ENCODE data around the gene ST3GAL4. TPM values are rescaled to one million over a fixed set of nuclear protein-coding genes. Genes with fewer than 3 reads are reported as not detected.
A peak's percentile ranks its signal among the peaks of the same experiment; 100 is the strongest.

The ST3GAL4 gene
- total RNA-seq, 1 donor from 2014 or later = 15.8 TPM

DNA sequence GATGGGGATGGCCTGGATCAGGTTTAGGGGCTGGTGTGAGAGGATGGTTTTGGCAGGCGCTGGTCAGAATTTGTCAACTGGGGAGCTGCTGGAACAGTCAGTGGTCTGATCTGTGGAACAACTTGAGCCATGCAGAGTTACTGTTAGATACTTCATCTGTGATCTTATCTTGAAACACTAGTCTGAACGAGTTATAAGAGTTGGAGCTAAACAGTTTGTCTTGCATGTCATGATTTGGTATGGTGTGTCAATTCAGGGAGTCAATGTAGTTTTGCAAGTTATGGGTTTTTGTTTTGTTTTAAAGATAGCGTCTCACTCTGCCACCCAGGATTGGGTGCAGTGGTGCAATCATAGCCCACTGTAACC lies 54.1 kb downstream of the ST3GAL4 start:
- no peak for DNase-seq

DNA sequence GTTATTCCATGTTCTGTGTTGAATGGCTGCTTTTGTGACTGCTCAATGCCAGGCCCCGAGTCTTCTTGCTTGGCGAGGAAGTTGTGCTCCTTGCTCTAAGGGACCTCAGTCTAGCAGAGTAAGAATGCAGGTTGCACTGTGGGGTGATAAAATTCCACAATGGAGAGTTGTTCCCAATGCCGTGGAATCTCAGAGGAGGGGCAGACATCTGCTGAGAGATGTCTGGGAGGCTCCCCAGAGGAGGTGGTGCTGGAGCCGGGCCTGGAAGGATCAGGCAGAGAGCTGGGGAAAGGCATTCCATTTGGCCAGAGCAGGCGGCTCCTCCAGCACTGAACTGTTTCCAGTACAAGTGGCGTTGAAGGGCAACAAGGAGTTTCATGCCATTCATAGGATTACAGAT lies 55.2 kb downstream of the ST3GAL4 start:
- no peak for DNase-seq

DNA sequence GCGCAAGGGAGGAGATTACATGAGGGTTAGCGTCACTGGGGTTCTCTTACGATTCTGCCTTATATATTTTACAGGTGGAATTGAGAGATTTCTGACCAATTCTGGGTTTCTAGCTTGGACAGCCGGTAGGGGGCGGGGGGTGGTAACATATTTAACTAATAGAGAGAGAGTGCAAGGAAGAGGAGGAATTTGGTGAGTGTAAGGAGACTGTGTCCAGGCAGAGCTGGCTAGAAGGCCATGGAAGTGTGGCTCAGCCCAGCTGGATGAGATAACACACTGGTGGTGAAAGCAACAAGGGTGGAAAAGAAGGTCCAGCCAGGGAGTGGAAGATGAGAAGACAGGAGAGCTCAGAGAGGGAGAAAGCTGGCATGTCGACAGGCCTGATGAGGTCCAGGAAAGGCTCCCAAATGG lies 56.5 kb downstream of the ST3GAL4 start:
- no peak for DNase-seq

DNA sequence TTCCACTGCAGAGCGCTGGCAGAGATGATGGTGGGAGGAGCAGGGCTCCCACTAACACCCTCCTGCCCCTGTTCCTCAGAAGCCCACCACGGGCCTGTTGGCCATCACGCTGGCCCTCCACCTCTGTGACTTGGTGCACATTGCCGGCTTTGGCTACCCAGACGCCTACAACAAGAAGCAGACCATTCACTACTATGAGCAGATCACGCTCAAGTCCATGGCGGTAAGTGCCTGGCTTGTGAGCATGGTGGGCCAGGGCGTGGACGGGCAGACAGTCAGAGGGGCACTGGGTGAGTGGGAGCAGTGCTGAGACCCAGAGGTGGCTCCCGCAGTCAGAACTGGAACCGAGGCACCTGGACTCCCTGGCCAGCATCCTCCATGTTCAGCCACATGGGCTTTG lies 57.9 kb downstream of the ST3GAL4 start:
- no peak for DNase-seq

DNA sequence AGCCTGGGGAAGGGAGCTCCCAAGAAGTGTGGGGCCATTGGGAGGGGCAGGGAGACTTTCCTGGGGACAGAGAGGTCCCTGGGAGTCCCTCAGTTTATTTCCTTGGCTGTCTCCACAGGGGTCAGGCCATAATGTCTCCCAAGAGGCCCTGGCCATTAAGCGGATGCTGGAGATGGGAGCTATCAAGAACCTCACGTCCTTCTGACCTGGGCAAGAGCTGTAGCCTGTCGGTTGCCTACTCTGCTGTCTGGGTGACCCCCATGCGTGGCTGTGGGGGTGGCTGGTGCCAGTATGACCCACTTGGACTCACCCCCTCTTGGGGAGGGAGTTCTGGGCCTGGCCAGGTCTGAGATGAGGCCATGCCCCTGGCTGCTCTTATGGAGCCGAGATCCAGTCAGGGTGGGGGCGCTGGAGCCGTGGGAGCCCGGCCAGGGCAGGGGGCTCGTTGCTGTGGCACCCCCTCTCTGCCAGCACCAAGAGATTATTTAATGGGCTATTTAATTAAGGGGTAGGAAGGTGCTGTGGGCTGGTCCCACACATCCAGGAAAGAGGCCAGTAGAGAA lies 58.4 kb downstream of the ST3GAL4 start:
- DNase-seq = no peak

GRCh38 chr11:126414615-126415014 lies 59.1 kb downstream of the ST3GAL4 start:
- DNase-seq = no peak

- DNase-seq = no peak
These were observed 59.6 kb downstream of the ST3GAL4 start for GRCh38 chr11:126415128-126415527.

GRCh38 chr11:126415669-126416420 lies 60.4 kb downstream of the ST3GAL4 start:
- DNase-seq = no peak

- peak; percentile 92 for DNase-seq
These were observed 61.1 kb downstream of the ST3GAL4 start for GRCh38 chr11:126416542-126417090.

DNA sequence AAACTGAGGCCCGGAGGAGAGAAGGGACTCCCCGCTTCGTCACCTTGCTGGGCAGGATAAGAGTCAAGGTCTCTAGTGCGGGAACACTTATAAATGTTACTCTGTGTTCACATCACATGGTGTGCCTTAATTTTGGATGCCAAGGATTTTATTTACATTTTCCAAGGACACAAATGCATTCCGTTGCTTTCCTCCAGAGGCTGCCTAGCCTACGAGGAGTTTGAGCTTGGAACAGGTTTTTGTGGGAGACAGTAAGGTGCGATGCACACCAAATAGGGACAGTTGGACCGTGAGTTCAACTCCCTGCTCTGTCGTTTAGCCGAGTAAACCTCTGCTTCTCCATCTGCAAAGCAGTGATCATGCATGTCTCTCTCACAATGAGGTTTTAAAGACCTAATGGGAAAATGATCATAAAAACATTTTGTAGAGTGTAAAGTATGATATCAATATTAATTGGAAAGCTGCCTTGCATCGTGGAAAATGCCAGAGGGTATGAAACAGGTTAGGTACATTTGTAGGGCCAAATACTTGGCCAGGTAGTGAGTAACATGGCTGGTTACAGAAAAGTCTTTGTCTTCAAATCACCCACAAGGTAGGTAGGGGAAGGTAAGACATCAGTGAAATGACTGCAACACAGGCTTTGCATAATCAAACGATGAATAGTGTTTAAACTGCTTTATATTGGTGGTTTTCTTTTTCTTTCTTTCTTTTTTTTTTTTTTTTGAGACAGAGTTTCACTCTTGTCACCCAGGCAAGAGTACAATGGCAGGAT lies 61.8 kb downstream of the ST3GAL4 start:
- DNase-seq = no peak

- DNase-seq = no peak
These were observed 63.4 kb downstream of the ST3GAL4 start for GRCh38 chr11:126418887-126419286.

DNA sequence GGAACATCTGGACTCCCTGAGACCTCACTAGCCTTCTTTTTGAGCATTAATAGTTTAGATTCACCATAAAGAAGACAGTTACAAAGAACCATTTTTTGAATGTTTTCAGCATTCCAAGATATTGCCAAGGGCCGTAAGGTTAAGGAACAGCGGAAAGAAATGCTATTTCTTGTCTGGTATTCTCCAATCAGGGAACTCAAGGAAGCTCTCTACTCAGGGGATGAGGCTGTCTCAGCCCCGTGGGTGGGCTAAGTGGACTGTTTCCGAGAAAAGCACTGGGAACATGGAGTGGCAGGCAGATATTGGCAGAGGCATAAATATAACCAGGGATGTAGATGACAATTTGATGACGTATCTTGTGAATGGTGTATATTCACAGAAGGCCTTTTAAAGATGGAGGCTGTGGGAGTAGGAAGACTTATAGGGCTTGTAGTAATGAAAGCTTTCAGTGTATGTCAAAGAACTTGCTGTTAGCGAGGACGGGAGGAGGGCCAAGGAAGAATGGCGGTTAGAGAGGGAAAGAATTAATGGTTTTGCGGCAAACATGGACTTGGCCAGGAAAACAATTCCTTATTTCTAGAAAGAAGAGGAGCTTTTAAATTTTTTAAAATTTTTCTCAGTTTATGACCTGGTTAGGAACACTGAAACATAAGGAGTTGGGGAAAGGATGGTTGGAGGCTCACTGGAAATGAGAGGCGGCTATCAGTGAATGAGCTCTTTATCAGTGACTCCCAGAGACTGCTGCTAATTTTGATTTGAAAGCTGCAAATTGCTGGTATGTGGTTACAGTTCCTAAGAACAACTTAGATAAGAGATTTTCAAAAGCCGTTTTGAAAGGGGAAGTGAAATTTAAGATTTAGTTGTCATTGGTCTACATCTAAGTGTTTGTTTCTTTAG lies 64.6 kb downstream of the ST3GAL4 start:
- no peak for DNase-seq

- no peak for DNase-seq
These were observed 65.3 kb downstream of the ST3GAL4 start for GRCh38 chr11:126420698-126421256.

DNA sequence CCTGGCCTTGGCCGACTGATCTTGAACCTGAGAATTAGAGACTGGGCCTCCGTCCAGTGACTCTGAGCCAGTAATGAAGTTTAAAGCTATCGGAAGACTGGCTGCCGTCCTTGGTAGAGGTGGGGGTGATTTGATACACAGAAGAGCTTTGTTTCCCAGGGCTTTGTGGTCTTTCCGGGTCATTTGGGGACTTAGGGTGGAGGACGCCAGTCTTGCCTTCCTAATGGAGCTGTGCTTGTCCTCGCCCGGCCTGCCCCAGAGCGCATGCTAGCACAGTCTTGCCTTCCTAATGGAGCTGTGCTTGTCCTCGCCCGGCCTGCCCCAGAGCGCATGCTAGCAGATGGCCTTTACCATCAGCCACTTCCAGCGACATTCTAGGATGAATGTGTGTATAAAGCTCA lies 65.8 kb downstream of the ST3GAL4 start:
- no peak for DNase-seq

DNA sequence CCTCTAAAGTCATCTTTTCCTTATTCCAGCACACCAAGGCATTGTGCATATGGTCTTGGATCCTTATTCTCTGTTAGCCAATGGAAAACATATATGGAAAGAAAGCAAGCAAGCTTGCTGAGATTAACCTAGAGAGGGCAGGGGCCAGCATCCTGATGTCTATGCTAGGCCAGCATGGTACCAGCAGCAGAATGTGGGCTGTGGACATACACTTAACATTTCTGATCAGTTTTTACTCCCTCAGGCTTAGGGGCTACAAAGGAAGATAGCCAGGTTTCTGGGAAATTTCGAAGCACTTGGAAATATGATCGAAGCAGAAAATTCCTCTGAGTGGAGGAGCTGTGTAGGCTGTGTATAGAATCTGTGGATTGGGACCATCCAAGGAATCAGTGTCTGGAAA lies 67.0 kb downstream of the ST3GAL4 start:
- no peak for DNase-seq

DNA sequence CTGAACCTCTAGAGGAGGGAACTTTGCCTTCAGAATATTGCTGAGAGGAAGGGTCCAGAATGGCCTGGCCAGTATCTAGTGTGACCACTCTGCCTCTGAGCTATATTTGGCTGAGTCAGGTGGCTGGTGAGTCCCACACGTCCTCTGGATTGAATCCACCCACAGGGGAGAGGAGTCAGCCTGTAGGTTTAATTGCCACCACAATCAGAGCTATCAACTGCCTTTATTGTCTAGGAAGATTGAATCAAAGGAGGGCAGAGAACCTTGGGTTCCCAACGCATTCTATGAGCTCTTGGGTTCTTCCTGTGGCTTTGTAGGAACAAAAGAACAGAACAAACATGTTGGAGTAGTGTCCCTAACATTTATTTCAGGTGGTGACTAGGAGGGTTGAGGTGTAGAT lies 67.7 kb downstream of the ST3GAL4 start:
- DNase-seq = no peak

- DNase-seq = no peak
These were observed 68.3 kb downstream of the ST3GAL4 start for GRCh38 chr11:126423743-126424142.

DNA sequence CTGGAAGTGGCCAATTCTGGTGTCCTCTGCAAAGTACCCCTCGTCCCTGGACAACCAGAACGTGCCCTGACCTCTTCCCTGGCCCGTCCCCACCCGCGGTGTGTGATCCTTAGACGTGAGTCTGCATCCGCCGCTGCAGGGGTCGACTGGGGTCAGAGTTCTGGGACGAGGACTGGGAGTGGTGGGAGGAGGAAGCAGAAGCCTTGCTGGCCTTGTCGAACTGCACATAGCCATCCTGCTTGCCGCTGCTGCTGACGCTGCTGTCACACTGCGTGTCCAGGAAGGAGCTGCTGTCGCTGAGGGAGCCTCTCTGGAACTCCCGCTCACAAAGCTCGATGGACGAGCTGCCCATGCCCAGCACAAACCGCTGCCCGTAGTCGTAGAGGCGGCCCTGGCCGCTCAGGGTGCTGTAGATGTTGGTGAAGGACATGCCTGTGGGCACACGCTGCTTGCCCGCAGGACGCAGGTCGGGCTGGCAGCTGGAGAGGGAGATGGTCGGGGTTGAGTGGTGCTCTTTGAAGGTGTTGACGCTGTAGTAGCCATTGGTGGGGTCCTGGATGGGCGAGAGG lies 69.1 kb downstream of the ST3GAL4 start:
- no peak for DNase-seq

GRCh38 chr11:126426106-126426505 lies 70.6 kb downstream of the ST3GAL4 start:
- DNase-seq = no peak

DNA sequence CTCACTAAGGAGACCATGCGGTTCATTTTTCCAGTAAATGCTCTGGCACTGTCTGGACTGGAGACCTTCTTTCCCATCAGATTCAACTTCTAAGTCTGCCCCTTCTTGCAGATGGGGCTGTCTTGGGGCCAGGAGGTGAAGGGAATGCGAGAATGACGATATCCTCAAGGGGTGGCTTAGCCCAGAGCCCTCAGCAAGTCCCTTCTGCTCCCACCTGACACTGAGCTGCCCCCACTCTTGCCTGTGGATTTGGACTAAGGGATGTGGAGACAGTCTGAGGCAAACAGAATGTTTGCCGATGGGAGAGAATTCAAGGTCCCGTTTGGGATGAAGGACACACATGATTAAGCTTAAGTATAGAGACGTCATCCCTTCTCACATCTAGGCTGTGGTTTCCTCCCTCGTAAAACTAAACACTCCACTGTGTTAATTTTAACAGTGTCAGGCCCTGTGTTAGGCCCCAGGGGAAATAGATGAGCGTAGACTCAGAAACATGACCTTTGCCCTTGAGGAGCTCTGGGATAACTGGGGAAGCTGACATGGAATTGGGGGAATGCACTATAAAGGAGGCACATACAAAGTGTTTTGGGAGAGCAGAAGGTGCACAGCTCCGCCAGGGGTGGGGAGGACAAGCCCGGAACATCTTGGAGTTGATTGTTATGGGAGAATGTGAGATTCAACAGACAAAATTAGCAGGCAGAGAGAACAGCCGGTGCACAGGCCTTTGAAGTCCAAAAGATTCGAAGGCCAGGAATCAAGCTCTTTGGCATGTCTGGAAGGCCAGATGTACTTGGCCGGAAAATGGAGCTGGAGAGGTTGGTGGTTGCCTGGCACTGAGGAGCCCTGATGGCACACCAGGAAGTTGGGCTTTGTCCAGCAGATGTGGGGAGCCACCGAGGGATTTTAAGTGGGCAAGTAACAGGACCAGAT lies 71.6 kb downstream of the ST3GAL4 start:
- no peak for DNase-seq
